Loucy (cell line): ENCODE results near the gene UBE2D4.

ENCODE experiments used
- H2AFZ ChIP-seq: fragments of 200-600 bp; sonication (generic); 2 replicates; pipeline ENCODE4 v1.6.0; 2016; ENCODE audit warnings: antibody characterized with exemption, mild to moderate bottlenecking, low read length, moderate library complexity
- H3F3A ChIP-seq: fragments of 200-600 bp; 2 replicates; pipeline ENCODE4 v1.6.0; 2016; ENCODE audit warnings: antibody characterized with exemption, low read depth, mild to moderate bottlenecking
- H3K27me3 ChIP-seq: fragments of 200-600 bp; sonication (generic); 2 replicates; pipeline ENCODE4 v1.6.1; 2014; ENCODE audit warnings: low read length, mild to moderate bottlenecking; ENCODE audit not compliant: insufficient read depth, poor library complexity, severe bottlenecking
- H3K36me3 ChIP-seq: fragments of 200-600 bp; sonication (generic); 2 replicates; pipeline ENCODE4 v1.6.1; 2016; ENCODE audit warnings: low read length; ENCODE audit not compliant: insufficient read depth
- H3K4me1 ChIP-seq: fragments of 200-600 bp; sonication (generic); 2 replicates; pipeline ENCODE4 v1.5.1; 2014; ENCODE audit warnings: low read length, mild to moderate bottlenecking; ENCODE audit not compliant: insufficient read depth, poor library complexity, severe bottlenecking
- H3K4me2 ChIP-seq: fragments of 200-600 bp; sonication (generic); 2 replicates; pipeline ENCODE4 v1.6.0; 2014; ENCODE audit warnings: antibody characterized with exemption, low read length, low read depth, mild to moderate bottlenecking; ENCODE audit not compliant: poor library complexity, severe bottlenecking
- H3K4me3 ChIP-seq: fragments of 200-600 bp; sonication (generic); 2 replicates; pipeline ENCODE4 v1.5.1; 2014; ENCODE audit warnings: low read length, mild to moderate bottlenecking, mixed read lengths; ENCODE audit not compliant: poor library complexity, severe bottlenecking
- H3K79me2 ChIP-seq: fragments of 200-600 bp; sonication (generic); 2 replicates; pipeline ENCODE4 v1.6.1; 2014; ENCODE audit warnings: low read length; ENCODE audit not compliant: insufficient read depth
- H3K9ac ChIP-seq: fragments of 200-600 bp; sonication (generic); 2 replicates; pipeline ENCODE4 v1.6.0; 2014; ENCODE audit warnings: mild to moderate bottlenecking, low read depth, low read length, moderate library complexity; ENCODE audit not compliant: poor library complexity, severe bottlenecking
- H3K9me2 ChIP-seq: fragments of 200-600 bp; sonication (generic); replicated peaks from 2 replicates; pipeline ENCODE4 v1.6.1; 2016; ENCODE audit warnings: low read depth, low read length, mixed read lengths
- H3K9me3 ChIP-seq: fragments of 200-600 bp; sonication (generic); 2 replicates; pipeline ENCODE4 v1.6.1; 2014; ENCODE audit warnings: mild to moderate bottlenecking, antibody characterized with exemption, low read length, low read depth; ENCODE audit not compliant: insufficient read depth
- H4K20me1 ChIP-seq: fragments of 200-600 bp; sonication (generic); 2 replicates; pipeline ENCODE4 v1.6.0; 2014; ENCODE audit warnings: antibody characterized with exemption, low read length, mild to moderate bottlenecking; ENCODE audit not compliant: insufficient read depth, poor library complexity, severe bottlenecking
- CTCF ChIP-seq: fragments of 200-600 bp; sonication (generic); conservative IDR thresholded peaks from 2 replicates; pipeline ENCODE4 v1.5.1; 2014; ENCODE audit warnings: mild to moderate bottlenecking, antibody characterized with exemption, low read length
- EZH2phosphoT487 ChIP-seq: fragments of 200-600 bp; IDR thresholded peaks from 2 replicates; pipeline ENCODE4 v1.6.1; 2018; ENCODE audit warnings: antibody characterized with exemption, mild to moderate bottlenecking, moderate library complexity, borderline replicate concordance

UBE2D4 gene

GRCh38 chr7:43927810-43928209 lies 1.6 kb downstream of the UBE2D4 start:
- TF ChIP-seq CTCF (no peak), EZH2phosphoT487 (no peak)
- H3K36me3 ChIP-seq: no peaks in the 10 kb centered on the region
- no peaks in the 10 kb centered on the region for H4K20me1 ChIP-seq
- peaks cover 18% of the 10 kb centered on the region; the same call in 1 of the 2 replicates for H3K79me2 ChIP-seq
- H3K4me2 ChIP-seq: no peak overlapping the region
- peaks cover 11% of the 10 kb centered on the region for H3K4me1 ChIP-seq
- no peak overlapping the region for H3K9ac ChIP-seq
- no peaks in the 10 kb centered on the region for H3K9me2 ChIP-seq
- no peak overlapping the region for H3K4me3 ChIP-seq
- H3K9me3 ChIP-seq: no peaks in the 10 kb centered on the region
- no peaks in the 10 kb centered on the region for H3F3A ChIP-seq
- H3K27me3 ChIP-seq: no peaks in the 10 kb centered on the region
- H2AFZ ChIP-seq: no peak overlapping the region

GRCh38 chr7:43929529-43930457 lies 3.6 kb downstream of the UBE2D4 start:
- TF ChIP-seq CTCF (no peak), EZH2phosphoT487 (no peak)
- no peaks in the 10 kb centered on the region for H3K36me3 ChIP-seq
- no peak overlapping the region for H3K4me2 ChIP-seq
- H3K79me2 ChIP-seq: peaks cover 17% of the 10 kb centered on the region; the same call in 1 of the 2 replicates
- H3K9me2 ChIP-seq: no peaks in the 10 kb centered on the region
- H3F3A ChIP-seq: no peaks in the 10 kb centered on the region
- H3K27me3 ChIP-seq: no peaks in the 10 kb centered on the region
- no peak overlapping the region for H2AFZ ChIP-seq
- no peak overlapping the region for H3K9ac ChIP-seq
- H3K4me1 ChIP-seq: peaks cover 8% of the 10 kb centered on the region
- no peak overlapping the region for H3K4me3 ChIP-seq
- no peaks in the 10 kb centered on the region for H4K20me1 ChIP-seq
- no peaks in the 10 kb centered on the region for H3K9me3 ChIP-seq

- Histone ChIP-seq H3K4me3 (no peak overlapping the region), H3K36me3 (no peaks in the 10 kb centered on the region), H2AFZ (no peak overlapping the region; the same call in 1 of the 2 replicates), H3K27me3 (no peaks in the 10 kb centered on the region), H3F3A (no peaks in the 10 kb centered on the region), H3K9me3 (no peaks in the 10 kb centered on the region), H3K9me2 (no peaks in the 10 kb centered on the region), H3K79me2 (peaks cover 6% of the 10 kb centered on the region; the same call in 1 of the 2 replicates), H3K4me2 (no peak overlapping the region), H4K20me1 (no peaks in the 10 kb centered on the region), H3K9ac (no peak overlapping the region), H3K4me1 (no peaks in the 10 kb centered on the region)
- TF ChIP-seq CTCF (no peak), EZH2phosphoT487 (no peak)
Measured at GRCh38 chr7:43931346-43931745, 5.1 kb downstream of the UBE2D4 start.
